IMR-90 (cell line): Measurements from ENCODE around the gene DGKH.

Experiments
- CTCF ChIP-seq: conservative IDR thresholded peaks from 2 replicates; pipeline ENCODE4 v1.5.1; 2012; ENCODE audit warnings: mild to moderate bottlenecking, low read depth, low read length, improper control_type of control experiment
- POLR2A ChIP-seq: IDR thresholded peaks from 2 replicates; pipeline ENCODE4 v1.6.1; 2012; ENCODE audit warnings: mild to moderate bottlenecking, low read depth, low read length

GRCh38 chr13:42218576-42218975 is 170.1 kb downstream of the DGKH start:
- TF ChIP-seq POLR2A (no peak), CTCF (no peak)
